HUES6 (cell line): Measurements from ENCODE around the gene STYX.
A peak's percentile ranks its signal among the peaks of the same experiment; 100 is the strongest.

ENCODE experiments used
- H3K27ac ChIP-seq: 2 replicates; pipeline ENCODE4 v1.7.0; 2013; ENCODE audit warnings: low read depth, mild to moderate bottlenecking, low read length, inconsistent platforms
- H3K27me3 ChIP-seq: 2 replicates; pipeline ENCODE4 v1.6.1; 2013; ENCODE audit warnings: low read length; ENCODE audit not compliant: control insufficient read depth, insufficient read depth
- H3K36me3 ChIP-seq: 2 replicates; pipeline ENCODE4 v1.6.1; 2013; ENCODE audit warnings: low read length; ENCODE audit not compliant: control insufficient read depth, insufficient read depth
- H3K4me1 ChIP-seq: 2 replicates; pipeline ENCODE4 v1.6.1; 2013; ENCODE audit warnings: low read length; ENCODE audit not compliant: control insufficient read depth, insufficient read depth
- H3K4me3 ChIP-seq: 2 replicates; pipeline ENCODE4 v1.5.1; 2013; ENCODE audit warnings: low read depth, low read length
- H3K9ac ChIP-seq: one replicate; pipeline ENCODE4 v1.6.1; 2013; ENCODE audit warnings: mild to moderate bottlenecking, low read length
- H3K9me3 ChIP-seq: 2 replicates; pipeline ENCODE4 v1.6.1; 2013; ENCODE audit warnings: low read depth, low read length; ENCODE audit not compliant: control insufficient read depth, insufficient read depth

The STYX gene

GRCh38 chr14:52790011-52790755 lies 60.2 kb downstream of the STYX start:
- Histone ChIP-seq H3K27ac (no peak overlapping the region), H3K9ac (peak overlapping the region; percentile 73), H3K4me1 (peaks cover 7% of the 10 kb centered on the region), H3K9me3 (no peaks in the 10 kb centered on the region), H3K36me3 (no peaks in the 10 kb centered on the region), H3K27me3 (no peaks in the 10 kb centered on the region), H3K4me3 (peak overlapping the region; percentile 77)

- peak overlapping the region; percentile 77 for H3K4me3 ChIP-seq
- no peaks in the 10 kb centered on the region for H3K27me3 ChIP-seq
- H3K36me3 ChIP-seq: no peaks in the 10 kb centered on the region
- H3K9me3 ChIP-seq: no peaks in the 10 kb centered on the region
- H3K4me1 ChIP-seq: peaks cover 7% of the 10 kb centered on the region
- peak overlapping the region; percentile 73 for H3K9ac ChIP-seq
- H3K27ac ChIP-seq: peak overlapping the region; percentile 64; the same call in 1 of the 2 replicates
Measured at GRCh38 chr14:52790756-52791222, 60.8 kb downstream of the STYX start.

GRCh38 chr14:52791223-52792096 lies 61.5 kb downstream of the STYX start, which contains the start of gene GNPNAT1:
Gene GNPNAT1, minus strand, starts transcription at chr14:52791607. Its CDS starts 6,957 bp downstream, at chr14:52784650.
- Histone ChIP-seq H3K4me1 (peaks cover 7% of the 10 kb centered on the region), H3K4me3 (peak within 1 kb of the TSS; percentile 77), H3K9me3 (no peaks in the 10 kb centered on the region), H3K27me3 (no peaks in the 10 kb centered on the region), H3K27ac (peak within 1 kb of the TSS; percentile 64; the same call in 1 of the 2 replicates), H3K36me3 (no peaks in the 10 kb centered on the region), H3K9ac (peak within 1 kb of the TSS; percentile 73)

- Histone ChIP-seq H3K27me3 (no peaks in the 10 kb centered on the region), H3K4me3 (peak overlapping the region; percentile 48), H3K4me1 (peaks cover 7% of the 10 kb centered on the region), H3K9ac (peak overlapping the region; percentile 36), H3K9me3 (no peaks in the 10 kb centered on the region), H3K27ac (peak overlapping the region; percentile 54; the same call in 1 of the 2 replicates), H3K36me3 (no peaks in the 10 kb centered on the region)
Measured at GRCh38 chr14:52792097-52792415, 62.1 kb downstream of the STYX start.

GRCh38 chr14:52793061-52793460 lies 63.1 kb downstream of the STYX start:
- H3K9ac ChIP-seq: no peak overlapping the region
- peaks cover 5% of the 10 kb centered on the region; the same call in 1 of the 2 replicates for H3K9me3 ChIP-seq
- H3K27me3 ChIP-seq: no peaks in the 10 kb centered on the region
- no peak overlapping the region for H3K4me3 ChIP-seq
- peaks cover 7% of the 10 kb centered on the region for H3K4me1 ChIP-seq
- no peaks in the 10 kb centered on the region for H3K36me3 ChIP-seq
- no peak overlapping the region for H3K27ac ChIP-seq

- H3K27ac ChIP-seq: no peak overlapping the region
- no peak overlapping the region for H3K4me3 ChIP-seq
- no peaks in the 10 kb centered on the region for H3K4me1 ChIP-seq
- H3K9me3 ChIP-seq: peaks cover 5% of the 10 kb centered on the region; the same call in 1 of the 2 replicates
- H3K36me3 ChIP-seq: no peaks in the 10 kb centered on the region
- no peaks in the 10 kb centered on the region for H3K27me3 ChIP-seq
- H3K9ac ChIP-seq: no peak overlapping the region
Measured at GRCh38 chr14:52797653-52798052, 67.7 kb downstream of the STYX start.

GRCh38 chr14:52798826-52799225 lies 68.9 kb downstream of the STYX start:
- H3K27ac ChIP-seq: no peak overlapping the region
- H3K4me1 ChIP-seq: no peaks in the 10 kb centered on the region
- peaks cover 5% of the 10 kb centered on the region; the same call in 1 of the 2 replicates for H3K9me3 ChIP-seq
- H3K36me3 ChIP-seq: no peaks in the 10 kb centered on the region
- no peaks in the 10 kb centered on the region for H3K27me3 ChIP-seq
- no peak overlapping the region for H3K9ac ChIP-seq
- no peak overlapping the region for H3K4me3 ChIP-seq

- Histone ChIP-seq H3K9me3 (peaks cover 5% of the 10 kb centered on the region; the same call in 1 of the 2 replicates), H3K4me1 (no peaks in the 10 kb centered on the region), H3K9ac (no peak overlapping the region), H3K36me3 (no peaks in the 10 kb centered on the region), H3K27ac (no peak overlapping the region), H3K4me3 (no peak overlapping the region), H3K27me3 (no peaks in the 10 kb centered on the region)
Measured at GRCh38 chr14:52801014-52801712, 71.2 kb downstream of the STYX start.

- no peak overlapping the region for H3K4me3 ChIP-seq
- no peaks in the 10 kb centered on the region for H3K4me1 ChIP-seq
- H3K27me3 ChIP-seq: no peaks in the 10 kb centered on the region
- no peak overlapping the region for H3K27ac ChIP-seq
- H3K36me3 ChIP-seq: no peaks in the 10 kb centered on the region
- peaks cover 3% of the 10 kb centered on the region; the same call in 1 of the 2 replicates for H3K9me3 ChIP-seq
- no peak overlapping the region for H3K9ac ChIP-seq
Measured at GRCh38 chr14:52802597-52802996, 72.6 kb downstream of the STYX start.

GRCh38 chr14:52806115-52806514 lies 76.1 kb downstream of the STYX start:
- Histone ChIP-seq H3K27me3 (no peaks in the 10 kb centered on the region), H3K9ac (no peak overlapping the region), H3K4me1 (no peaks in the 10 kb centered on the region), H3K9me3 (no peaks in the 10 kb centered on the region), H3K27ac (no peak overlapping the region), H3K4me3 (no peak overlapping the region), H3K36me3 (no peaks in the 10 kb centered on the region)
